NB4 (cell line): ENCODE data around the gene SLC35F1.

Source experiments
- CTCF ChIP-seq: IDR thresholded peaks from one replicate; pipeline ENCODE4 v1.5.1; 2012; ENCODE audit warnings: low read depth, low read length
- MYC ChIP-seq: IDR thresholded peaks from 2 replicates; pipeline ENCODE4 v1.6.1; 2011; ENCODE audit warnings: low read depth, low read length

- no peak for TF ChIP-seq CTCF
- no peak for TF ChIP-seq MYC
Measured at GRCh38 chr6:118216751-118217150, 309.7 kb downstream of the SLC35F1 start.
